GM12874 (cell line): ENCODE data around the gene WWOX.

ENCODE experiments used
- CTCF ChIP-seq: IDR thresholded peaks from 2 replicates; pipeline ENCODE4 v1.5.1; 2011; ENCODE audit warnings: low read depth, mild to moderate bottlenecking, control low read depth, low read length, moderate library complexity; ENCODE audit not compliant: insufficient read depth

The WWOX gene

GRCh38 chr16:78607022-78607421, 507.6 kb downstream of the WWOX start:
- TF ChIP-seq CTCF, result no peak

GRCh38 chr16:78607465-78607864, 508.0 kb downstream of the WWOX start:
- TF ChIP-seq CTCF, result no peak

GRCh38 chr16:78608305-78608776, 508.9 kb downstream of the WWOX start:
- TF ChIP-seq CTCF, result no peak

GRCh38 chr16:78609402-78610274, 510.2 kb downstream of the WWOX start:
- TF ChIP-seq CTCF, result no peak

- TF ChIP-seq CTCF, result no peak
These were observed 511.9 kb downstream of the WWOX start for GRCh38 chr16:78611318-78611717.

- no peak for TF ChIP-seq CTCF
These were observed 520.4 kb downstream of the WWOX start for GRCh38 chr16:78619811-78620210.

- TF ChIP-seq CTCF, result no peak
These were observed 520.8 kb downstream of the WWOX start for GRCh38 chr16:78620291-78620690.
